HEK293 (cell line): Measurements from ENCODE around the gene CBX2.
A peak's percentile ranks its signal among the peaks of the same experiment; 100 is the strongest.

Experiments used
- CTCF ChIA-PET: fragments of 350-600 bp; formaldehyde crosslinking; extraction: SDS; loops from one replicate; lab custom pipeline; 2021; ENCODE audit warnings: antibody characterized with exemption; lab: Yijun Ruan, JAX
- POLR2A ChIA-PET: fragments of 300-600 bp; formaldehyde crosslinking; extraction: SDS; loops from one replicate; lab custom pipeline; 2020; ENCODE audit warnings: antibody characterized with exemption, inconsistent platforms; lab: Yijun Ruan, JAX
- H3K27ac ChIP-seq: fragments of 200-500 bp; sonication (Bioruptor generic); 2 replicates; pipeline ENCODE4 v1.5.1; 2014; ENCODE audit warnings: low read depth, low read length, control low read depth, inconsistent platforms; ENCODE audit errors: extremely low read depth
- H3K36me3 ChIP-seq, 2 experiments: fragments of 200-500 bp in 1 of 2; sonication (Bioruptor generic) in 1 of 2; 1 replicate in 1 of 2; 2 replicates in 1 of 2; pipeline ENCODE4 v1.5.1; 2014 to 2017; ENCODE audit warnings: inconsistent platforms in 2 of 2, low read length in 2 of 2; ENCODE audit not compliant: control insufficient read depth in 2 of 2, insufficient read depth in 1 of 2
- H3K4me1 ChIP-seq: fragments of 200-500 bp; sonication (Bioruptor generic); 2 replicates; pipeline ENCODE4 v1.5.1; 2014; ENCODE audit warnings: mild to moderate bottlenecking, low read length, inconsistent platforms; ENCODE audit not compliant: control insufficient read depth, insufficient read depth
- H3K4me3 ChIP-seq: 2 replicates; pipeline ENCODE4 v1.5.1; 2011; ENCODE audit warnings: low read depth, mild to moderate bottlenecking, control low read depth, low read length, moderate library complexity
- H3K9me3 ChIP-seq: fragments of 200-500 bp; sonication (Bioruptor generic); 2 replicates; pipeline ENCODE4 v1.5.1; 2014; ENCODE audit warnings: low read depth, low read length, inconsistent platforms; ENCODE audit not compliant: control insufficient read depth, insufficient read depth
- GFI1B ChIP-seq: fragments of 450-650 bp; formaldehyde crosslinking; IDR thresholded peaks from 2 replicates; pipeline ENCODE4 v1.5.1; 2016; ENCODE audit warnings: missing biosample characterization, missing genetic modification characterization
- GLIS1 ChIP-seq: fragments of 450-650 bp; formaldehyde crosslinking; IDR thresholded peaks from 2 replicates; pipeline ENCODE4 v1.5.1; 2016; ENCODE audit warnings: missing biosample characterization, missing genetic modification characterization
- HOXC10 ChIP-seq: sonication (generic); formaldehyde crosslinking; IDR thresholded peaks from 2 replicates; pipeline ENCODE4 v1.8.1; 2023; ENCODE audit warnings: mild to moderate bottlenecking, missing genetic modification reagents
- KLF1 ChIP-seq: fragments of 450-650 bp; formaldehyde crosslinking; IDR thresholded peaks from 2 replicates; pipeline ENCODE4 v1.5.1; 2016; ENCODE audit warnings: missing biosample characterization, missing genetic modification characterization
- PATZ1 ChIP-seq: fragments of 450-650 bp; formaldehyde crosslinking; IDR thresholded peaks from 2 replicates; pipeline ENCODE4 v1.5.1; 2016; ENCODE audit warnings: missing biosample characterization, missing genetic modification characterization
- SCRT2 ChIP-seq: fragments of 450-650 bp; formaldehyde crosslinking; IDR thresholded peaks from 2 replicates; pipeline ENCODE4 v1.5.1; 2016; ENCODE audit warnings: missing biosample characterization, missing genetic modification characterization
- WT1 ChIP-seq: fragments of 450-650 bp; formaldehyde crosslinking; IDR thresholded peaks from 2 replicates; pipeline ENCODE4 v1.5.1; 2016; ENCODE audit warnings: missing biosample characterization, missing genetic modification characterization
- ZBTB8A ChIP-seq: fragments of 450-650 bp; formaldehyde crosslinking; IDR thresholded peaks from 2 replicates; pipeline ENCODE4 v1.5.1; 2016; ENCODE audit warnings: missing biosample characterization, missing genetic modification characterization
- ZNF121 ChIP-seq: fragments of 450-650 bp; formaldehyde crosslinking; IDR thresholded peaks from 2 replicates; pipeline ENCODE4 v1.5.1; 2016; ENCODE audit warnings: missing biosample characterization, missing genetic modification characterization
- ZNF311 ChIP-seq: fragments of 450-650 bp; formaldehyde crosslinking; IDR thresholded peaks from 2 replicates; pipeline ENCODE4 v1.5.1; 2017; ENCODE audit warnings: missing biosample characterization, missing genetic modification characterization, borderline replicate concordance
- ZNF324 ChIP-seq: fragments of 450-650 bp; formaldehyde crosslinking; IDR thresholded peaks from 2 replicates; pipeline ENCODE4 v1.5.1; 2016; ENCODE audit warnings: missing biosample characterization, missing genetic modification characterization
- ZNF398 ChIP-seq: fragments of 450-650 bp; formaldehyde crosslinking; IDR thresholded peaks from 2 replicates; pipeline ENCODE4 v1.5.1; 2017; ENCODE audit warnings: missing biosample characterization, missing genetic modification characterization
- ZNF473 ChIP-seq: fragments of 450-650 bp; formaldehyde crosslinking; IDR thresholded peaks from 2 replicates; pipeline ENCODE4 v1.5.1; 2017; ENCODE audit warnings: missing biosample characterization, missing genetic modification characterization
- ZNF48 ChIP-seq: fragments of 450-650 bp; formaldehyde crosslinking; IDR thresholded peaks from 2 replicates; pipeline ENCODE4 v1.5.1; 2016; ENCODE audit warnings: missing biosample characterization, missing genetic modification characterization
- ZNF513 ChIP-seq: fragments of 450-650 bp; IDR thresholded peaks from 2 replicates; pipeline ENCODE4 v1.5.1; 2018; ENCODE audit warnings: missing biosample characterization, missing genetic modification characterization
- ZNF529 ChIP-seq: fragments of 450-650 bp; formaldehyde crosslinking; IDR thresholded peaks from 2 replicates; pipeline ENCODE4 v1.5.1; 2017; ENCODE audit warnings: missing genetic modification characterization, missing biosample characterization; ENCODE audit not compliant: insufficient replicate concordance
- ZNF558 ChIP-seq: fragments of 450-650 bp; formaldehyde crosslinking; IDR thresholded peaks from 2 replicates; pipeline ENCODE4 v1.5.1; 2016; ENCODE audit warnings: missing biosample characterization, missing genetic modification characterization
- ZNF610 ChIP-seq: fragments of 450-650 bp; formaldehyde crosslinking; IDR thresholded peaks from 2 replicates; pipeline ENCODE4 v1.5.1; 2016; ENCODE audit warnings: missing biosample characterization, missing genetic modification characterization, borderline replicate concordance
- ZNF621 ChIP-seq: fragments of 450-650 bp; formaldehyde crosslinking; IDR thresholded peaks from 2 replicates; pipeline ENCODE4 v1.5.1; 2017; ENCODE audit warnings: missing biosample characterization, missing genetic modification characterization
- ZNF623 ChIP-seq: fragments of 450-650 bp; formaldehyde crosslinking; IDR thresholded peaks from 2 replicates; pipeline ENCODE4 v1.5.1; 2016; ENCODE audit warnings: missing biosample characterization, missing genetic modification characterization
- ZNF776 ChIP-seq: fragments of 450-650 bp; formaldehyde crosslinking; IDR thresholded peaks from 2 replicates; pipeline ENCODE4 v1.5.0; 2017; ENCODE audit warnings: missing biosample characterization, missing genetic modification characterization, borderline replicate concordance
- ZNF791 ChIP-seq: fragments of 450-650 bp; formaldehyde crosslinking; IDR thresholded peaks from 2 replicates; pipeline ENCODE4 v1.5.1; 2016; ENCODE audit warnings: missing biosample characterization, missing genetic modification characterization
- ZNF830 ChIP-seq: fragments of 450-650 bp; IDR thresholded peaks from 2 replicates; pipeline ENCODE4 v1.5.0; 2018; ENCODE audit warnings: missing biosample characterization, missing genetic modification characterization, low read depth, mild to moderate bottlenecking, moderate library complexity
- ZNF843 ChIP-seq: fragments of 450-650 bp; formaldehyde crosslinking; IDR thresholded peaks from 2 replicates; pipeline ENCODE4 v1.5.1; 2016; ENCODE audit warnings: missing biosample characterization, missing genetic modification characterization

Gene CBX2

GRCh38 chr17:79829457-79829856, 51.5 kb downstream of the CBX2 start:
- H3K4me1 ChIP-seq, result peaks cover 11% of the 10 kb centered on the region; the same call in 1 of the 2 replicates
- POLR2A ChIA-PET, result interaction anchor here (1.3 to 4.2 kb wide), 4 partner anchors 11 to 33 kb away, joined by 5 to 32 read pairs (median 6); partner anchors contain the start of genes CBX4 and CBX8
- no peaks in the 10 kb centered on the region for H3K9me3 ChIP-seq
- CTCF ChIA-PET, result interaction anchor here (0.6 to 1.8 kb wide), 4 partner anchors 10 to 200 kb away, joined by 3 to 9 read pairs (median 4); partner anchors contain the start of gene CBX4
- H3K36me3 ChIP-seq, result peaks cover 0 to 13% of the 10 kb centered on the region in 2 experiments; a peak in 1 of 3 replicates
- no peak overlapping the region for H3K4me3 ChIP-seq
- no peak for TF ChIP-seq GFI1B
- TF ChIP-seq ZNF610 (tag by site-specific recombination), result no peak
- no peak for TF ChIP-seq ZNF48 (tag by site-specific recombination)
- no peak for TF ChIP-seq ZNF621 (tag by site-specific recombination)
- no peak for TF ChIP-seq PATZ1
- no peak for TF ChIP-seq ZNF843 (tag by site-specific recombination)
- no peak for TF ChIP-seq ZNF776 (tag by site-specific recombination)
- no peak for TF ChIP-seq HOXC10 (CRISPR knock-in tag)
- TF ChIP-seq ZNF121 (tag by site-specific recombination), result no peak
- no peak for TF ChIP-seq ZNF623 (tag by site-specific recombination)
- no peak for TF ChIP-seq ZNF324 (tag by site-specific recombination)
- TF ChIP-seq ZNF398 (tag by site-specific recombination), result no peak
- no peak for TF ChIP-seq WT1 (tag by site-specific recombination)
- TF ChIP-seq ZNF311 (tag by site-specific recombination), result no peak
- no peak for TF ChIP-seq ZNF473 (tag by site-specific recombination)
- TF ChIP-seq ZNF513, result no peak
- no peak overlapping the region for H3K27ac ChIP-seq

- ChIA-PET POLR2A (interaction anchor here (1.3 to 4.2 kb wide), 3 partner anchors 10 to 33 kb away, joined by 6 to 32 read pairs (median 7); partner anchors contain the start of genes CBX4 and CBX8), CTCF (interaction anchor here (0.6 to 1.8 kb wide), 6 partner anchors 10 to 89 kb away, joined by 3 to 9 read pairs (median 3); partner anchors contain the start of gene CBX4)
- Histone ChIP-seq H3K4me1 (peaks cover 11% of the 10 kb centered on the region; the same call in 1 of the 2 replicates), H3K36me3 (peaks cover 0 to 22% of the 10 kb centered on the region in 2 experiments; a peak in 1 of 3 replicates), H3K4me3 (no peak overlapping the region), H3K27ac (no peak overlapping the region), H3K9me3 (no peaks in the 10 kb centered on the region)
- TF ChIP-seq ZNF830 (tag by site-specific recombination), result no peak
- no peak for TF ChIP-seq SCRT2 (tag by site-specific recombination)
- TF ChIP-seq ZNF791 (tag by site-specific recombination), result no peak
- TF ChIP-seq ZNF311 (tag by site-specific recombination), result no peak
- no peak for TF ChIP-seq ZNF529 (tag by site-specific recombination)
- TF ChIP-seq ZBTB8A (tag by site-specific recombination), result 0 out of 2 replicates have a peak, but pooled peaks have one; percentile 13
- TF ChIP-seq ZNF776 (tag by site-specific recombination), result no peak
- peak; percentile 25; the same call in 1 of the 2 replicates for TF ChIP-seq KLF1 (tag by site-specific recombination)
- peak; percentile 57; the same call in 1 of the 2 replicates for TF ChIP-seq ZNF558 (tag by site-specific recombination)
- TF ChIP-seq GLIS1 (tag by site-specific recombination), result no peak
These were observed 52.4 kb downstream of the CBX2 start for GRCh38 chr17:79830303-79830702.
